GM12892 (cell line): Measurements from ENCODE around the gene KRTAP3-1.

Experiments used
- POLR2A ChIP-seq: IDR thresholded peaks from 2 replicates; pipeline ENCODE4 v1.6.1; 2011; ENCODE audit warnings: low read depth, low read length, control low read depth
- POLR2AphosphoS5 ChIP-seq: IDR thresholded peaks from 2 replicates; pipeline ENCODE4 v1.6.1; 2011; ENCODE audit warnings: low read depth, low read length, control low read depth

- no peak for TF ChIP-seq POLR2A
- no peak for TF ChIP-seq POLR2AphosphoS5
These were observed 34.0 kb upstream of the KRTAP3-1 start for GRCh38 chr17:41042953-41043352.
